Endodermal cell (in vitro differentiated cells): ENCODE data around the gene CEACAM6. TPM values are rescaled to one million over a fixed set of nuclear protein-coding genes. Genes with fewer than 3 reads are reported as not detected.
"Not testable (repeated sequence)": the region's sequence is repeated elsewhere in the genome, so short reads cannot be mapped to it uniquely, and the experiment has no call there.

ENCODE experiments used
- DNase-seq: peaks from one replicate; pipeline ENCODE4 v3.0.0-alpha.2; 2017
- H3K27ac ChIP-seq: 2 replicates; pipeline ENCODE4 v1.5.1; 2013; ENCODE audit warnings: mild to moderate bottlenecking, low read depth, low read length, moderate library complexity
- H3K27me3 ChIP-seq: 2 replicates; pipeline ENCODE4 v1.6.1; 2013; ENCODE audit warnings: mild to moderate bottlenecking, low read length, moderate library complexity; ENCODE audit not compliant: insufficient read depth, control insufficient read depth, poor library complexity, severe bottlenecking
- H3K36me3 ChIP-seq: 2 replicates; pipeline ENCODE4 v1.7.0; 2013; ENCODE audit warnings: mild to moderate bottlenecking, low read length, moderate library complexity; ENCODE audit not compliant: control insufficient read depth, insufficient read depth
- H3K4me1 ChIP-seq: one replicate; pipeline ENCODE4 v1.7.0; 2013; ENCODE audit warnings: low read length; ENCODE audit not compliant: control insufficient read depth, insufficient read depth
- H3K4me3 ChIP-seq: 2 replicates; pipeline ENCODE4 v1.5.1; 2013; ENCODE audit warnings: mild to moderate bottlenecking, low read length, moderate library complexity
- H3K9ac ChIP-seq: 2 replicates; pipeline ENCODE4 v1.6.1; 2013; ENCODE audit warnings: mild to moderate bottlenecking, low read length, moderate library complexity; ENCODE audit not compliant: poor library complexity, severe bottlenecking; ENCODE audit errors: extremely low read depth
- H3K9me3 ChIP-seq: 2 replicates; pipeline ENCODE4 v1.6.1; 2013; ENCODE audit warnings: mild to moderate bottlenecking, low read length, moderate library complexity; ENCODE audit not compliant: control insufficient read depth
- H3K27ac Mint-ChIP-seq: 2 replicates; pipeline ENCODE4 v1.8.0; 2020; ENCODE audit warnings: mixed read lengths
- H3K27me3 Mint-ChIP-seq: 2 replicates; pipeline ENCODE4 v1.8.0; 2021; ENCODE audit warnings: mild to moderate bottlenecking, mixed read lengths; ENCODE audit not compliant: insufficient read depth
- H3K36me3 Mint-ChIP-seq: 2 replicates; pipeline ENCODE4 v1.8.0; 2020; ENCODE audit warnings: low read depth, mixed read lengths
- H3K4me1 Mint-ChIP-seq: 2 replicates; pipeline ENCODE4 v1.8.0; 2020; ENCODE audit warnings: mixed read lengths
- H3K4me3 Mint-ChIP-seq: 2 replicates; pipeline ENCODE4 v1.8.0; 2020; ENCODE audit warnings: mild to moderate bottlenecking, moderate library complexity, mixed read lengths
- H3K9me3 Mint-ChIP-seq: 2 replicates; pipeline ENCODE4 v1.8.0; 2020; ENCODE audit warnings: mild to moderate bottlenecking, mixed read lengths
- WGBS, 2 experiments: methylation state at CpG; one replicate each; pipeline versions ENCODE4 v1.1.5 to v1.1.7; 2013; ENCODE audit warnings: missing lambda C conversion rate in 2 of 2, mixed read lengths in 1 of 2; ENCODE audit not compliant: insufficient coverage in 1 of 2, insufficient read length in 1 of 2; 5-methylcytosine and 5-hydroxymethylcytosine counted together
- total RNA-seq, 2 donors: library from RNA; stranded (reverse); fragmentation: NEBNext Ultra II Directional in 1 of 2; extraction: Animal tissue kit (Norgen Biotek cat#: 25700) in 1 of 2; gene quantifications; 2 replicates in 1 of 2; 3 replicates in 1 of 2; pipeline ENCODE4 v1.2.1, GENCODE V29; 2021
- TF ChIP-seq, protein P1 (sequence below): fragments of 200-600 bp; sonication (generic); conservative IDR thresholded peaks from 2 replicates; pipeline ENCODE4 v1.5.0; 2021; ENCODE audit warnings: antibody characterized with exemption, mild to moderate bottlenecking

Gene CEACAM6
- total RNA-seq, 2 donors from 2014 or later, result not detected

DNA sequence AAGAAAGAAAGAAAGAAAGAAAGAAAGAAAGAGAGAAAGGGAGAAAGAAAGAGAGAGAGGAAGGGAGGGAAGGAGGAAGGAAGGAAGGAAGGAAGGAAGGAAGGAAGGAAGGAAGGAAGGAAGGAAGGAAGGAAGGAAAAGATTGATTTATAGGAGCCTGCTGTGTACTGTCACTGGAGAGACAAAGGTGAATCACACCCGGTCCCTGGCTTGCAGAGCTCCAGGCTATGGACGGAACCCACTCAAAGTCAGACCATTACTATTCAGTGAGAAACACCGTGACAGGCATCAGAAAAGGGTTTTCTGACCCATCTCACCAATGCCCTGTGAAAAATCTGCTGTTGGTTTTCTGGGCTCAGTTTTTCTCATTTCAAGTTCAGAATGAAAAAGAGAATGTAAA, 7.3 kb upstream of the CEACAM6 start:
- H3K9me3 Mint-ChIP-seq, result peaks cover 2% of the 10 kb centered on the region
- 69 to 70% methylated on average over 3 of the region's 3 CpGs for WGBS, 2 experiments
- TF ChIP-seq, protein P1, sequence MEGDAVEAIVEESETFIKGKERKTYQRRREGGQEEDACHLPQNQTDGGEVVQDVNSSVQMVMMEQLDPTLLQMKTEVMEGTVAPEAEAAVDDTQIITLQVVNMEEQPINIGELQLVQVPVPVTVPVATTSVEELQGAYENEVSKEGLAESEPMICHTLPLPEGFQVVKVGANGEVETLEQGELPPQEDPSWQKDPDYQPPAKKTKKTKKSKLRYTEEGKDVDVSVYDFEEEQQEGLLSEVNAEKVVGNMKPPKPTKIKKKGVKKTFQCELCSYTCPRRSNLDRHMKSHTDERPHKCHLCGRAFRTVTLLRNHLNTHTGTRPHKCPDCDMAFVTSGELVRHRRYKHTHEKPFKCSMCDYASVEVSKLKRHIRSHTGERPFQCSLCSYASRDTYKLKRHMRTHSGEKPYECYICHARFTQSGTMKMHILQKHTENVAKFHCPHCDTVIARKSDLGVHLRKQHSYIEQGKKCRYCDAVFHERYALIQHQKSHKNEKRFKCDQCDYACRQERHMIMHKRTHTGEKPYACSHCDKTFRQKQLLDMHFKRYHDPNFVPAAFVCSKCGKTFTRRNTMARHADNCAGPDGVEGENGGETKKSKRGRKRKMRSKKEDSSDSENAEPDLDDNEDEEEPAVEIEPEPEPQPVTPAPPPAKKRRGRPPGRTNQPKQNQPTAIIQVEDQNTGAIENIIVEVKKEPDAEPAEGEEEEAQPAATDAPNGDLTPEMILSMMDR, result no peak

DNA sequence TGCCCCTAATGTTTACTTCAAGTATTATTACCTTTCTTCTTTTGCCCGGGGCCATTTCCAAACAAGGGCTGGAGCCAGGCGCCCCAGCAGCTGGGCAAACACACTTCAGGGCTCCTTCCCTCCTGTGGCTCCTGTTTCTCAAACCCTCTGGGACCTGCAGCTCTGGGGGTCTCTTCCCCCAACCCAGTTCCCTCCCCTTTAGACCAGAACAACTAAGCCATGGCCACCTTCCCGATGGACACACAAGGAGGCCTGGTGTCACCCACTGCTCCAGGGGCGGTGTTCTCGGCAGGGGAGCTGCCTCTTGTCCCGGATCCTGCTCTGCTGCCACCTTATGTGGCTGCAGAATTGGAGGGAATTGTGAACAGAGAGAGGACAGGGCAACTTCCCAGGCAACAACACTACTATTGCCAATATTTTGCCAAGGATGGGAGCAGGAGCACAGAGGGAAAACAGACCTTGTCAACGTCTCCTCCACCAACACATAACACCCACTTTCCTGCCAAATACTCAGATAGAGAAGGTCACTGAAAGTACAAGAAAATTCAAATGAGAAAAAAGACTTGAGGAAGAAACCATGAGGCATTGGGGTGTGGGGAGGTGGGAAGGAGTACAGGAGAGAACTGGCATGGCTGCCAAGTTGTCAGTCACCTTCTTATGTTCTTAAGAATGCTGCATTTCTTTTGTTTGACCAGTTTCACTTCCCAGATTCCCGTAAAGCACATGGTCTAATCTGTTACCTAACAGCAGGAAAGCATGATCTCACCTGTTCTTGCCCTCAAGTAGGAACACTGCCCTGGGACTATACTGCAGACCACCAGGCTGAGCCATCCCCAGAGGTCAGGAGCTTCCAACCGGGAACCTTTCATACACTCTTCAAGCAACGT, 4.8 kb upstream of the CEACAM6 start:
- not testable (repeated sequence) for H3K9me3 ChIP-seq, H3K4me3 Mint-ChIP-seq, DNase-seq, H3K27ac ChIP-seq, H3K36me3 ChIP-seq, H3K9ac ChIP-seq, H3K4me1 ChIP-seq, H3K9me3 Mint-ChIP-seq, H3K4me3 ChIP-seq, H3K4me1 Mint-ChIP-seq, H3K36me3 Mint-ChIP-seq, H3K27ac Mint-ChIP-seq
- H3K27me3 ChIP-seq, result peaks cover 45% of the 10 kb centered on the region
- 64 to 66% methylated on average over 1 to 7 of the region's 10 CpGs for WGBS, 2 experiments
- peaks cover 34% of the 10 kb centered on the region for H3K27me3 Mint-ChIP-seq

More for the DNA sequence above, 7.3 kb upstream of the CEACAM6 start:
- Histone ChIP-seq H3K27ac (no peak overlapping the region), H3K27me3 (peaks cover 45% of the 10 kb centered on the region), H3K9me3 (no peaks in the 10 kb centered on the region), H3K9ac (no peak overlapping the region), H3K4me1 (no peaks in the 10 kb centered on the region), H3K36me3 (no peaks in the 10 kb centered on the region), H3K4me3 (no peak overlapping the region)
- Mint-ChIP-seq H3K4me3 (no peak overlapping the region), H3K4me1 (no peaks in the 10 kb centered on the region), H3K27ac (no peak overlapping the region), H3K27me3 (peaks cover 31% of the 10 kb centered on the region), H3K36me3 (no peaks in the 10 kb centered on the region)
- DNase-seq, result no peak

DNA sequence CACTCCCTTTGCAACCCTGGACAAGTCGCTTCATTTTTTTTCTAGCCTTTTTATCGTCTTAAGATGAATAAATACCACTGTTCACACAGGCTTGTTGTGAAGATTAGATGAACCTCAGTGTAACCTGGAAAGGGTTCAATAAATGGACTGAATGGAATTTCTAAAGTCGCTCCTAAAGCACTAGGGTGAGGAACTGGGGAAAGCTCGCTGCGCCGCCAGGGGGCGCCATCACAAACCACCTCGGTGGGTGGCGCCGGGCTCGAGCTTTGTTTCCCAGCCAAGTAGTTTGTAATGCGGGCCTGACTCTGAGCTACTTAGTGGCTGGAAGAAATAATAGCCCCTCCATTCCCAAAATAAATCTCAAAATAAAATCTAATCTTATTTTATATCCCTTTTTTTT, 2.2 kb upstream of the CEACAM6 start:
- Histone ChIP-seq H3K9ac (no peak overlapping the region), H3K27me3 (peaks cover 22% of the 10 kb centered on the region), H3K9me3 (no peaks in the 10 kb centered on the region), H3K27ac (no peak overlapping the region), H3K36me3 (no peaks in the 10 kb centered on the region), H3K4me3 (no peak overlapping the region), H3K4me1 (no peaks in the 10 kb centered on the region)
- H3K9me3 Mint-ChIP-seq, result peaks cover 11% of the 10 kb centered on the region
- WGBS, 2 experiments, result 0 to 19% methylated on average over 5 to 12 of the region's 12 CpGs
- no peaks in the 10 kb centered on the region for H3K4me1 Mint-ChIP-seq
- H3K27me3 Mint-ChIP-seq, result peaks cover 13% of the 10 kb centered on the region
- H3K36me3 Mint-ChIP-seq, result no peaks in the 10 kb centered on the region
- no peak overlapping the region for H3K27ac Mint-ChIP-seq
- TF ChIP-seq, protein P1, result peak; percentile 89
- DNase-seq, result peak; percentile 91
- H3K4me3 Mint-ChIP-seq, result no peak overlapping the region
